Uterus (tissue), 2 donors: Measurements from ENCODE around the gene CCL11.

Source experiments
- CTCF ChIP-seq, 4 experiments: fragments of 200-600 bp in 2 of 4; fragments of 450-650 bp in 2 of 4; sonication (generic) in 2 of 4; IDR thresholded peaks; one replicate each; pipeline ENCODE4 v1.5.1; 2016 to 2019; ENCODE audit warnings: antibody characterized with exemption in 4 of 4, mild to moderate bottlenecking in 2 of 4, moderate library complexity in 1 of 4
- POLR2A ChIP-seq, 2 donors: fragments of 450-650 bp; IDR thresholded peaks; one replicate each; pipeline ENCODE4 v1.6.1; 2016; ENCODE audit warnings: antibody characterized with exemption in 2 of 2, mild to moderate bottlenecking in 1 of 2, moderate library complexity in 1 of 2

- TF ChIP-seq CTCF (IDR thresholded peaks at IDR 0.05) = no peak
- no peak for TF ChIP-seq POLR2A (IDR thresholded peaks at IDR 0.05)
Measured at GRCh38 chr17:34252444-34253138, 33.0 kb upstream of the CCL11 start.
